Measurements from ENCODE around the gene ARMC12.

ARMC12 gene

DNA sequence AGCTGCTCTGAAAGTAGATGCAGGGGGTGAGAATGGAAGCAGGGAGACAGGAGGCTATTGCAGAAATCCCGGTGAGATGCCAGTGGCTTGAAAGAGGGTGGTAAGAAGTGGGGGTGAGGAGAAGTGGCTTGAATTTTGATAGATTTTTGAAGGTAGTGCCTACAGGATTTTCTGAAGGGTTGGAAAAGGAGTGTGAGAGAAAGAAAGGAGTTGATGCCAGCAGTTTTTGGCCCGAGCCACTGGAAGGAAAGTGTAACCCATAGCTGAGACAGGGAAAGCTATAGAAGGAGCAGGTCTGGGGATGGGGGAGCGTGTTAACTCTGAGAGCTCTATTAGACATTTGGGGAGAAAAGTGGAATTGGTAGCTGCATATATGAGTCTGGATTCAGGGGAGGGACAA lies 9.7 kb downstream of the ARMC12 start:
- no peak overlapping the region for H3K27ac ChIP-seq (ENCODE audit: low read depth, low read length)
- H3K36me3 ChIP-seq (ENCODE audit: control insufficient read depth, insufficient read depth, low read length) = no peaks in the 10 kb centered on the region
- no peaks in the 10 kb centered on the region for H3K4me1 ChIP-seq (ENCODE audit: control insufficient read depth, insufficient read depth, low read length)
- no peak overlapping the region for H3K9ac ChIP-seq (ENCODE audit: low read length)
- H3K27me3 ChIP-seq (ENCODE audit: control insufficient read depth, insufficient read depth, low read length) = no peaks in the 10 kb centered on the region
- no peak overlapping the region for H3K4me3 ChIP-seq (ENCODE audit: low read length)

DNA sequence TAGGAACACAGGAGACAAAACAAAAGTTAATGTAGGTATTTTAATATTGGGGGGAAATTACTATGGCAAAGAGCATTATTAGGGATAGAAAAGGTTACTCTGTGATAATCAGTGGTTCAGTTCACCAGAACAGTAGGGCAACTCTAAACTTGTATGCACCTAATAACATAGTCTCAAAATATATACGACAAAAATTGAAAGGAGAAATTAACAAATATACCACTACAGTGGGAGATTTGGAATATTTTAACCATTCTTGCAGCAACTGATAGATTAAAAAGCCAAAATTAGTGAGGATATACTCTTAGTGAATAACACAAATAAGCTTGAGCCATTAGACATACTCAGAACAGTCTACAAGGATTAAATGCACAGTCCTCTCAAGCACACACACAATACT lies 11.0 kb downstream of the ARMC12 start:
- H3K36me3 ChIP-seq (ENCODE audit: control insufficient read depth, insufficient read depth, low read length) = no peaks in the 10 kb centered on the region
- no peak overlapping the region for H3K4me3 ChIP-seq (ENCODE audit: low read length)
- H3K27ac ChIP-seq (ENCODE audit: low read depth, low read length) = no peak overlapping the region
- no peak overlapping the region for H3K9ac ChIP-seq (ENCODE audit: low read length)
- no peaks in the 10 kb centered on the region for H3K27me3 ChIP-seq (ENCODE audit: control insufficient read depth, insufficient read depth, low read length)
- no peaks in the 10 kb centered on the region for H3K4me1 ChIP-seq (ENCODE audit: control insufficient read depth, insufficient read depth, low read length)

DNA sequence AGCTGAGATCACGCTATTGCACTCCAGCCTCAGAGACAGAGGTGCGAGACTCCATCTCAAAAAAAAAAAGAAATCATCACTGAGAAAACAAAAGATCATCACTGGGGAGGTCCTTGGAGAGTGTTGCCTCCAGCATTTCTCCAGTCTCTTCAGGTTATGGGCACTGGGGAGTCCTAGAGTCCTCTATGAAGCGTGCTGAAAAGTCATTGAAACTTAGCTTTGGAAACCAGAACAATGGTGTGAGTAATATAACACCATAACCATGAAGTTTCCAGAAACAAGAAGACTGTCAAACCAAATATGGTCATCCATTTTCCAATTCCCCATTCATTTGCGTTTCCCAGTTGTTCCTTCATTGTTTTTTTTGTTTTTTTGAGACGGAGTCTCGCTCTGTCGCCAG lies 13.7 kb downstream of the ARMC12 start:
- Histone ChIP-seq H3K36me3 (ENCODE audit: control insufficient read depth, insufficient read depth, low read length) (no peaks in the 10 kb centered on the region), H3K27me3 (ENCODE audit: control insufficient read depth, insufficient read depth, low read length) (no peaks in the 10 kb centered on the region), H3K4me1 (ENCODE audit: control insufficient read depth, insufficient read depth, low read length) (no peaks in the 10 kb centered on the region), H3K9ac (ENCODE audit: low read length) (no peak overlapping the region), H3K27ac (ENCODE audit: low read depth, low read length) (no peak overlapping the region), H3K4me3 (ENCODE audit: low read length) (no peak overlapping the region)

DNA sequence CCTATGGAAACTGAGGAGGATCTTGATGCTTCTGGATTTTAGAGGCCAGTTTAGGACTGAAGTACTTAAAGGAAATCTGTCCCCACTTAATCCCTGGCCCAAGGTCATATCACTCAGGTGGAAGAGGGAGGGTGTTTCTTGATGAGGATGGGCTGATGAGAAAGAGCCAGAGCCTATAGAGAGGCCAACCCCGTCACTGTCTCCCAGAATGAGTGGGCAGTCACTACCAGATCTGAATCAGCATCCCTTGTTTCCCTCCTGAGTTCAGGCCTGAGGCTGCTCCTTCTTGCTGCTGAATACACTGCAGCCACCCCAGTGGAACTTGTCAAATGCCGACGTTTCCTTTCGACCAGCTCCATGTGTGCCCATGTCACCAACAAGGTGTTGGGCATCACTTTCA lies 14.8 kb downstream of the ARMC12 start:
- H3K4me1 ChIP-seq (ENCODE audit: control insufficient read depth, insufficient read depth, low read length) = no peaks in the 10 kb centered on the region
- H3K27ac ChIP-seq (ENCODE audit: low read depth, low read length) = no peak overlapping the region
- H3K9ac ChIP-seq (ENCODE audit: low read length) = no peak overlapping the region
- no peaks in the 10 kb centered on the region for H3K36me3 ChIP-seq (ENCODE audit: control insufficient read depth, insufficient read depth, low read length)
- H3K27me3 ChIP-seq (ENCODE audit: control insufficient read depth, insufficient read depth, low read length) = no peaks in the 10 kb centered on the region
- no peak overlapping the region for H3K4me3 ChIP-seq (ENCODE audit: low read length)

- no peak overlapping the region for H3K9ac ChIP-seq (ENCODE audit: low read length)
- H3K4me1 ChIP-seq (ENCODE audit: control insufficient read depth, insufficient read depth, low read length) = no peaks in the 10 kb centered on the region
- H3K36me3 ChIP-seq (ENCODE audit: control insufficient read depth, insufficient read depth, low read length) = no peaks in the 10 kb centered on the region
- H3K4me3 ChIP-seq (ENCODE audit: low read length) = no peak overlapping the region
- no peaks in the 10 kb centered on the region for H3K27me3 ChIP-seq (ENCODE audit: control insufficient read depth, insufficient read depth, low read length)
- no peak overlapping the region for H3K27ac ChIP-seq (ENCODE audit: low read depth, low read length)
These were observed 15.5 kb downstream of the ARMC12 start for GRCh38 chr6:35752330-35752729.

- H3K4me1 ChIP-seq (ENCODE audit: control insufficient read depth, insufficient read depth, low read length) = no peaks in the 10 kb centered on the region
- no peak overlapping the region for H3K9ac ChIP-seq (ENCODE audit: low read length)
- no peaks in the 10 kb centered on the region for H3K36me3 ChIP-seq (ENCODE audit: control insufficient read depth, insufficient read depth, low read length)
- no peak overlapping the region for H3K4me3 ChIP-seq (ENCODE audit: low read length)
- no peak overlapping the region for H3K27ac ChIP-seq (ENCODE audit: low read depth, low read length)
- H3K27me3 ChIP-seq (ENCODE audit: control insufficient read depth, insufficient read depth, low read length) = no peaks in the 10 kb centered on the region
These were observed 17.8 kb downstream of the ARMC12 start for GRCh38 chr6:35754452-35755277.

DNA sequence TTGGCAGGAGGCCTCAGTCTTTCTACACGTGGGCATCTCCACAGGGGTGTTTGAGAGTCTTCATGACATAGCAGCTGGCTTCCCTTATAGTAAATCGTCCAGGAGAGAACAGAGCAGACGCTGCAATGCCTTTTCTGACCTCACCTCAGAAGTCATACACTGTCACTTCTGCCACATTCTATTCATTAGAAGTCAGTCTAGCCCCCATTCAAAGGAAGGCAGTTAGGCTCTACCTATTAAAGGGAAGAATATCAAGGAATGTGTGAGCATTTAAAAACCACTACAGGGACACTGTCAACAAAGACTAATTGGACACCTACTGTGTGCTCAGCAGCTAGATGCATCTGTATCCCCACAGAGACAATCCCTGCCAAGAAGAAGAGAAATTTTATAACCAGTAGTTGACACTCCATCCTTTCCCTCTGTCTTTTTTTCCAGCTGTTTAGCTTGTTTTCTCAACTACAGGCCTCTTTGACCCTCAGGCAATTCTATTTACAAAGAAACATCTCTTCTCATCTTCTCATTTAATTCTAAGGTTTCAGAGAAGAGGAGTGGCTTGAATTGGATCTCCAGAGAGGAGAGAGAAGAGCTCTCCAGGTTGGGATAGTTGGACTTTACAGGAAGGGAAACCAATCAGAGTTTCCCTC lies 18.6 kb downstream of the ARMC12 start:
- Histone ChIP-seq H3K27ac (ENCODE audit: low read depth, low read length) (no peak overlapping the region), H3K4me1 (ENCODE audit: control insufficient read depth, insufficient read depth, low read length) (no peaks in the 10 kb centered on the region), H3K4me3 (ENCODE audit: low read length) (no peak overlapping the region)

DNA sequence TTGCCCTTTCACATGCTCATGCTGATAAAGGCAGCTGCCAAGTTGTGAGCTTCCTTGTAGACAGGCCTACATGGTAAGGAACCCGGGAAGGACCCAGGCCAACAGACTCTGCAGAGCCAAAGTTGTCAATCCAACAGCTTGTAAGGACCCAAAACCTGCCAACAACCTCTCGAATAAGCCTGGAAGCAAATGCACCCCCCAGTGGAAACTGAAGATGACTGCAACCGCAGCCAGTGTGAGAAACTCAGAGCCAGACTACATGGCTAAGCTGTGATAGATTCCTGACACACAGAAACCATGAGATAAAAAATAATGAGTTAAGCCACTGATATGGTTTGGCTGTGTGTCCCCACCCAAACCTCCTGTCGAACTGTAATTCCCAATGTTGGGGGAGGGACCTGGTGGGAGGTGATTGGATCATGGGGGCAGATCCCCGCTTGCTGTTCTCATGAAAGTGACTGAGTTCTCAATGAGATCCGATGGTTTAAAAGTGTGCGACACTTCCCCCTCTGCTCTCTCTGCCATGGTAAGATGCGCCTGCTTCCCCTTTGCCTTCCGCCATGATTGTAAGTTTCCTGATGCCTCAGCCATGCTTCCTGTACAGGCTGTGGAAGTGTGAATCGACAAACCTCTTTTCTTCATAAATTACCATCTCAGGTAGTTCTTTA lies 20.8 kb downstream of the ARMC12 start:
- no peak overlapping the region for H3K27ac ChIP-seq (ENCODE audit: low read depth, low read length)
- H3K27me3 ChIP-seq (ENCODE audit: control insufficient read depth, insufficient read depth, low read length) = no peaks in the 10 kb centered on the region
- no peak overlapping the region for H3K4me3 ChIP-seq (ENCODE audit: low read length)
- H3K9ac ChIP-seq (ENCODE audit: low read length) = no peak overlapping the region
- H3K36me3 ChIP-seq (ENCODE audit: control insufficient read depth, insufficient read depth, low read length) = no peaks in the 10 kb centered on the region
- H3K4me1 ChIP-seq (ENCODE audit: control insufficient read depth, insufficient read depth, low read length) = no peaks in the 10 kb centered on the region

More for the DNA sequence above, 18.6 kb downstream of the ARMC12 start:
- Histone ChIP-seq H3K27me3 (ENCODE audit: control insufficient read depth, insufficient read depth, low read length) (no peaks in the 10 kb centered on the region), H3K9ac (ENCODE audit: low read length) (no peak overlapping the region), H3K36me3 (ENCODE audit: control insufficient read depth, insufficient read depth, low read length) (no peaks in the 10 kb centered on the region)

DNA sequence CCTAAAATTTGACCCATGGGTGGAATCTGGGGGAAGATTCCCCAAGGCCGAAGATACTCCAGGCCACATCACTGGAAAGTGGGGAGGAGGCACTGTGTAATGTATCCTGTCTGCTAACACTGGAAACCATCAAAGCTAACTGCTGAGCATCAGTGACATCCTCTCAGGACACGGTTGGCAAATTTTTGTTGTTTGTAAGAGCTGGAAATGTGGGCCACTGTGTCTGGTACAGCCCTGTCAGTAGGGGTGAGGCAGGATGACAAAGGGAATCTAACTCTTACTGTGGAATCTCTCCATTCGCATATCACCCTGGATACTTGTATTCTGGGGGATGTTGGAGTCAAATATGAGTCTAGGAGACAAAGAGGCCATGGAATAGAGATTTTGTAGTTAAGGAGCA lies 22.6 kb downstream of the ARMC12 start:
- no peaks in the 10 kb centered on the region for H3K27me3 ChIP-seq (ENCODE audit: control insufficient read depth, insufficient read depth, low read length)
- H3K27ac ChIP-seq (ENCODE audit: low read depth, low read length) = no peak overlapping the region
- no peak overlapping the region for H3K4me3 ChIP-seq (ENCODE audit: low read length)
- no peaks in the 10 kb centered on the region for H3K4me1 ChIP-seq (ENCODE audit: control insufficient read depth, insufficient read depth, low read length)
- H3K36me3 ChIP-seq (ENCODE audit: control insufficient read depth, insufficient read depth, low read length) = no peaks in the 10 kb centered on the region
- H3K9ac ChIP-seq (ENCODE audit: low read length) = no peak overlapping the region

GRCh38 chr6:35765739-35766138 lies 28.9 kb downstream of the ARMC12 start:
- Histone ChIP-seq H3K27me3 (ENCODE audit: control insufficient read depth, insufficient read depth, low read length) (no peaks in the 10 kb centered on the region), H3K4me1 (ENCODE audit: control insufficient read depth, insufficient read depth, low read length) (no peaks in the 10 kb centered on the region), H3K27ac (ENCODE audit: low read depth, low read length) (no peak overlapping the region), H3K9ac (ENCODE audit: low read length) (no peak overlapping the region), H3K36me3 (ENCODE audit: control insufficient read depth, insufficient read depth, low read length) (no peaks in the 10 kb centered on the region), H3K4me3 (ENCODE audit: low read length) (no peak overlapping the region)

- Histone ChIP-seq H3K27ac (ENCODE audit: low read depth, low read length) (no peak overlapping the region), H3K9ac (ENCODE audit: low read length) (no peak overlapping the region), H3K27me3 (ENCODE audit: control insufficient read depth, insufficient read depth, low read length) (no peaks in the 10 kb centered on the region), H3K36me3 (ENCODE audit: control insufficient read depth, insufficient read depth, low read length) (no peaks in the 10 kb centered on the region), H3K4me3 (ENCODE audit: low read length) (no peak overlapping the region), H3K4me1 (ENCODE audit: control insufficient read depth, insufficient read depth, low read length) (no peaks in the 10 kb centered on the region)
These were observed 32.4 kb downstream of the ARMC12 start for GRCh38 chr6:35769211-35769610.

DNA sequence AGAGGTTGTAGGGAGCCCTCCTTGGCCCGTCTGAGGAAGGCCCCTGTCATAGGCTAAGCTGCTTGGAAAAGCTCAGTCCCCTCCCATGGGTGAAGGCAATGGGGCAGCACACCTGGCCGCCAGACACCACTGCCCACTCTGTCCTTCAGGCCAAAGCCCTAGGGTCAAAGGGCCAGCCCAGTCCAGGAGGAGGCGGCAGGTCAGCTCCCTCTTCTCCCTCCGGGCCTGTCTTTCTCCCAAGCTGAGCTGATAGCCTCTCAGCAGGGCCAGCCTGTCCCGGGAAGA lies 34.5 kb downstream of the ARMC12 start:
- Histone ChIP-seq H3K4me3 (ENCODE audit: low read length) (no peak overlapping the region), H3K4me1 (ENCODE audit: control insufficient read depth, insufficient read depth, low read length) (no peaks in the 10 kb centered on the region), H3K27ac (ENCODE audit: low read depth, low read length) (no peak overlapping the region), H3K27me3 (ENCODE audit: control insufficient read depth, insufficient read depth, low read length) (no peaks in the 10 kb centered on the region), H3K36me3 (ENCODE audit: control insufficient read depth, insufficient read depth, low read length) (no peaks in the 10 kb centered on the region), H3K9ac (ENCODE audit: low read length) (no peak overlapping the region)
